Breast epithelium (tissue), 4 donors: ENCODE results near the gene CREB3L1. TPM values are rescaled to one million over a fixed set of nuclear protein-coding genes. Genes with fewer than 3 reads are reported as not detected.

Experiments
- DNase-seq, 2 donors: peaks; one replicate each; pipeline ENCODE4 v3.0.0-alpha.2; 2019; ENCODE audit warnings: low spot score in 2 of 2
- H3K27ac ChIP-seq, 2 donors: fragments of 200-600 bp; sonication (generic) in 1 of 2; one replicate each; pipeline ENCODE4 v1.5.1; 2016 to 2019; ENCODE audit warnings: mild to moderate bottlenecking in 1 of 2
- H3K27me3 ChIP-seq, 2 donors: fragments of 200-600 bp; sonication (generic) in 1 of 2; one replicate each; pipeline versions ENCODE4 v1.5.1 to v1.6.0; 2017 to 2019; ENCODE audit warnings: control low read depth in 1 of 2, mild to moderate bottlenecking in 1 of 2
- H3K36me3 ChIP-seq: fragments of 200-600 bp; one replicate; pipeline ENCODE4 v1.5.1; 2019
- H3K4me1 ChIP-seq, 2 donors: fragments of 200-600 bp; sonication (generic); one replicate each; pipeline ENCODE4 v1.5.1; 2016 to 2019; ENCODE audit warnings: control low read depth in 1 of 2
- H3K4me3 ChIP-seq, 3 donors: fragments of 200-600 bp; sonication (generic); 1 replicate in 2 of 3; 2 replicates in 1 of 3; pipeline ENCODE4 v1.5.1; 2016 to 2019; ENCODE audit warnings: mild to moderate bottlenecking in 3 of 3, moderate library complexity in 2 of 3
- H3K9me3 ChIP-seq, 2 donors: fragments of 200-600 bp; sonication (generic) in 1 of 2; one replicate each; pipeline ENCODE4 v1.5.1; 2016 to 2019; ENCODE audit warnings: control low read depth in 1 of 2
- CTCF ChIP-seq, 3 donors: fragments of 450-650 bp; IDR thresholded peaks; one replicate each; pipeline ENCODE4 v1.5.1; 2016 to 2017; ENCODE audit warnings: antibody characterized with exemption in 3 of 3, mild to moderate bottlenecking in 3 of 3, moderate library complexity in 3 of 3
- POLR2A ChIP-seq: fragments of 450-650 bp; IDR thresholded peaks from one replicate; pipeline ENCODE4 v1.6.1; 2016; ENCODE audit warnings: antibody characterized with exemption, mild to moderate bottlenecking, moderate library complexity
- POLR2AphosphoS5 ChIP-seq, 3 donors: sonication (generic); formaldehyde crosslinking; IDR thresholded peaks; one replicate each; pipeline ENCODE4 v1.6.1; 2017; ENCODE audit warnings: antibody characterized with exemption in 3 of 3
- intact Hi-C: fragments of 100-400 bp; cut with DNase I; formaldehyde crosslinking; loops from one replicate; pipeline ENCODE4 v1.15.1; 2023; ENCODE audit warnings: low total_unique reads
- total RNA-seq, 3 donors: library from RNA; depleted of rRNA; stranded (reverse); fragments of >200 nt; gene quantifications; one replicate each; pipeline ENCODE4 v1.1.0, GENCODE V29; 2016

The CREB3L1 gene
- total RNA-seq, 3 donors from 2014 or later = 1.6 to 5.1 (median 2.0) TPM

- peak overlapping the region in 1 of 2 donors; percentile 12 for H3K27ac ChIP-seq
- peaks cover 0 to 18% of the 10 kb centered on the region in 2 donors for H3K27me3 ChIP-seq
- H3K4me3 ChIP-seq = no peak overlapping the region
- intact Hi-C loops = no loop called here
- H3K9me3 ChIP-seq = no peaks in the 10 kb centered on the region
- TF ChIP-seq POLR2A = no peak
- TF ChIP-seq CTCF (IDR thresholded peaks at IDR 0.05) = no peak
- TF ChIP-seq POLR2AphosphoS5 (IDR thresholded peaks at IDR 0.05) = no peak
- DNase-seq = no peak
- no peaks in the 10 kb centered on the region for H3K4me1 ChIP-seq
- H3K36me3 ChIP-seq = no peaks in the 10 kb centered on the region
These were observed 59.2 kb downstream of the CREB3L1 start for GRCh38 chr11:46336563-46337180.

GRCh38 chr11:46337626-46338345, 60.3 kb downstream of the CREB3L1 start:
- intact Hi-C loops = loop anchor here (2.0 kb wide), 1 partner anchor 45 kb away; no protein-coding TSS in a partner anchor
- TF ChIP-seq POLR2AphosphoS5 (IDR thresholded peaks at IDR 0.05) = no peak
- TF ChIP-seq CTCF (IDR thresholded peaks at IDR 0.05) = no peak
- TF ChIP-seq POLR2A = no peak

GRCh38 chr11:46338636-46338987, 61.1 kb downstream of the CREB3L1 start:
- H3K9me3 ChIP-seq = no peaks in the 10 kb centered on the region
- peak overlapping the region; percentile 61 to 77 for H3K27ac ChIP-seq
- H3K4me3 ChIP-seq = peak overlapping the region; percentile 21 to 57 (median 26)
- no peaks in the 10 kb centered on the region for H3K4me1 ChIP-seq
- TF ChIP-seq CTCF (IDR thresholded peaks at IDR 0.05) (no peak), POLR2A (no peak), POLR2AphosphoS5 (IDR thresholded peaks at IDR 0.05) (no peak)
- H3K27me3 ChIP-seq = peaks cover 0 to 3% of the 10 kb centered on the region in 2 donors
- intact Hi-C loops = loop anchor here (2.0 kb wide), 1 partner anchor 46 kb away; no protein-coding TSS in a partner anchor
- H3K36me3 ChIP-seq = no peaks in the 10 kb centered on the region
- no peak for DNase-seq

More at GRCh38 chr11:46337626-46338345, 60.3 kb downstream of the CREB3L1 start:
- H3K4me3 ChIP-seq = no peak overlapping the region
- peaks cover 0 to 11% of the 10 kb centered on the region in 2 donors for H3K27me3 ChIP-seq
- H3K9me3 ChIP-seq = no peaks in the 10 kb centered on the region
- H3K36me3 ChIP-seq = no peaks in the 10 kb centered on the region
- no peaks in the 10 kb centered on the region for H3K4me1 ChIP-seq
- no peak overlapping the region for H3K27ac ChIP-seq
- DNase-seq = no peak

DNA sequence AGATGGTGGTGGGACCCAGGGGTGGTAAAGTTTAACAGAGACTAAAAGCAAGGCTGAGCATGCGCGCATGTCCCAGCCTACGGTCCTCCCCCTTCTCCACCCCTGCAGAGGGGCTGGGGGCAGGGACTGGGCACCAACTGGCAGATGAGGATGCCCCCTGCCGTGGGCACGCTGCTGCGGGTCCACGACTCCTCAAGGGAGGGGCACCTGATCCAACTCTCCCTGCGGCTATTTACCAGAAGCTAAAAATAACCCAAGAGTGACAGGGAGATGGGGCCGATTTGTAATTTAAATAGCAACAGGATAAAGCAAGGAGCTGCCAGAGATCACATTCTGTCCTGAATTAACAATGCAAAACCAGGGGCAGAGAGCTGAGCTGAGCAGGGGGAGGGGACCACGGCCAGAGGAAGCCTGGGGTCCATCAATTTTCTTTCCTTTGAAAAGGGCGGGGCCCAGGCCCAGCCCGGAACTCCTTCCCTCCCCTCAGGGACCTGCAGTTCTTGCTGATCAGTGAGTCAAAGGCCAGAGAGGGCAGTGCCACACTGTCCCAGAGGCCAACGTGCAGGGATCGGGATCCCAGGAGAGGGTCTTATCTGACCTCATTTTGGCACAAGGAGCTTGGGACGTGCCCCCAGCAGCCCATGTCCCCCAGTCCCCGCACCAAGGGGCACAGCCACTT, 61.7 kb downstream of the CREB3L1 start:
- no peak for DNase-seq
- no peaks in the 10 kb centered on the region for H3K4me1 ChIP-seq
- peak overlapping the region; percentile 61 to 77 for H3K27ac ChIP-seq
- H3K9me3 ChIP-seq = no peaks in the 10 kb centered on the region
- intact Hi-C loops = loop anchor here (2.0 kb wide), 1 partner anchor 46 kb away; no protein-coding TSS in a partner anchor
- no peaks in the 10 kb centered on the region for H3K27me3 ChIP-seq
- no peaks in the 10 kb centered on the region for H3K36me3 ChIP-seq
- H3K4me3 ChIP-seq = peak overlapping the region; percentile 21 to 57 (median 26)
- no peak for TF ChIP-seq POLR2AphosphoS5 (IDR thresholded peaks at IDR 0.05)
- TF ChIP-seq POLR2A = no peak
- no peak for TF ChIP-seq CTCF (IDR thresholded peaks at IDR 0.05)
